GM19238 (cell line): ENCODE measurements around the gene USP14.

Experiments used
- DNase-seq: peaks from one replicate; pipeline ENCODE4 v3.0.0; 2011; ENCODE audit warnings: low spot score; ENCODE audit not compliant: insufficient read length

USP14 gene

DNA sequence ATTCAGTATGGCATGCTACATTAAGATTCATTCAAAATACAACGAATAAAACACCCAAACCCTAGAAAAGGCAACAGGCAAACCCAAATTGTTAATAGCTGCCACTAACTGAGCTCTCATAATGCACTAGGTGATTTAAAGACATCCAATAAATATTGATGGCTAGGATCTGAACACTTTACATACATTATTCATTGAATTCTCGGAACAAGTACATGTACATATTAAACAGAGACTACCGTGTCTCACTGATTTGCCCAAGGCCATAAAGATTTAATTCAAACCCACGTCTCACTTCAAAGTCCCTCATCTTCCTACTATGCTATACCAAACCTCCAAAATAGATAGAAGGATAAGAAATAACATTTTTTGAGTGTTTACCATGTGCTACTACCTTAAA is 67.4 kb downstream of the USP14 start:
- DNase-seq, result no peak

- no peak for DNase-seq
Observed at GRCh38 chr18:227374-227773, 69.0 kb downstream of the USP14 start.

- DNase-seq, result no peak
Observed at GRCh38 chr18:227902-228301, 69.5 kb downstream of the USP14 start.

GRCh38 chr18:228586-228985 is 70.2 kb downstream of the USP14 start:
- DNase-seq, result no peak

DNA sequence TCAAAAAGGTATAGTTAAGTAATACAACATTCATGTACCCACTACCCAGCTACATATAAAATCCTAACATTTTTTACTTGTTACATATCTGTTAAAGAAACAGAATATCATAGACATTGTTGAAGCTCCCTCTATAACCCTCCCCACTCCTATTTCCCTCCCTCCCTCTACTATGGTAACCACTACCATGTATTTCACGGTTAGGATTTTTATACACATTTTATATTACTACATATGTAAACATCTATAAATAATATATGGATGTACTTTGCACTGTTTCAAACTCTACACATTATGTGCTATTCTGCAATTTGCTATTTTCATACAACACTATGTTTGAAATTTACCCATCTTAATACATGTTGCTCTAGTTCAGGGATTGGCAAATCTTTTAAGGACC is 73.2 kb downstream of the USP14 start:
- no peak for DNase-seq

- no peak for DNase-seq
Observed at GRCh38 chr18:240175-240574, 81.8 kb downstream of the USP14 start.

- no peak for DNase-seq
Observed at GRCh38 chr18:245282-245847, 87.0 kb downstream of the USP14 start.

- no peak for DNase-seq
Observed at GRCh38 chr18:248053-248452, 89.7 kb downstream of the USP14 start.

DNA sequence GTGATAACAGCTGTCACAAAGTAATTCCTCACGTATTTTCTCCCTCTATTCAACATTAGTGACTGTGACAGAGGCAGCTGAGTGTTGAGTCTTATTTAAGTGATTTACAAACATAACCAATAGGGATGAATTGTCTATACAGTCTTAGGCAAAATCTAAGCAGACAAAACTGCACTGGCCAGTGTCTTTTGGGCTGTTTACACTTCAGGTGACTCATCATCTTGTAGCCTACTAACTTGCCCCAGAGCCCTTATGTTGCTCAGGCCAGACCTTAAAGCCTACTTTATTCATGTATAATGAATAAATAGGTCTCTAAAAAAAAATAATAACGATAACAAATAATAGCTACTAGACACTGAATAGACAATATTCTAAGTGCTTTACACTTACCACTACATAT is 92.3 kb downstream of the USP14 start:
- no peak for DNase-seq

DNA sequence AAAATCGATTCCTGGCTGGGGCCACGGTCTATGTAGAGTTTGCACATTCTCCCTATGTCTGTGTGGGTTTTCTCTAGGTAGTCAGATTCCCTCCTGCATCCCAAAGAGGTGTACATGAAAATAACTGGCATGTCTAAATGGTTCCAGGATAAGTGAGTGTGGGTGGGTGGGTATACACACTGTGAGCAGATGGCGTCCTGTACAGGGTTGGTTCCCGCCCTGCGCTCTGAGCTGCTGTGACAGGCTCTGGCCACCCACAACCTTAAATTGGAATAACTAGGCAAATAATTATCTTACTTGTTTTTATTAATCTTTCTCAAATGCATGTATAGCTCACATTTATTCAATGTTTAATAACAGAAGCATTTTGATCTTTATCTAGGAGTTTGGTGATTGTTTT is 93.2 kb downstream of the USP14 start:
- no peak for DNase-seq

- no peak for DNase-seq
Observed at GRCh38 chr18:253121-253520, 94.8 kb downstream of the USP14 start.

- no peak for DNase-seq
Observed at GRCh38 chr18:255171-255570, 96.8 kb downstream of the USP14 start.

DNA sequence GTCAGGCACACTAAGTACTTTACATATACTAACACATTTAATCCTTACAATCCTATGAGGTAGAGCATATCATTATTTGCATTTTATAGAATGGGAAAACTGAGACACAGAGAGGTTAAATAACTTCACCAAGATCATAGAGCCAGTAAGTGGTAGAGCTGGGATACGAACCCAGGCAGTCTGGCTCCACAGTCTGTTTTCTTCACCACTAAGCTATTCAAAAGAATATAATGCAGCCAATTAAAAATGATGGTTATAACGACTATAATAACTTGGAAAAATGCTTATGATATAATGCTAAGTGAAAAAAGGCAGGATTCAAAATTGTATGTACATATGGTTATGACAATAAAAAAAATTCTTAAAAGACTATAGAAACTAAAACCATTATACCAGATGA is 102.2 kb downstream of the USP14 start:
- no peak for DNase-seq

DNA sequence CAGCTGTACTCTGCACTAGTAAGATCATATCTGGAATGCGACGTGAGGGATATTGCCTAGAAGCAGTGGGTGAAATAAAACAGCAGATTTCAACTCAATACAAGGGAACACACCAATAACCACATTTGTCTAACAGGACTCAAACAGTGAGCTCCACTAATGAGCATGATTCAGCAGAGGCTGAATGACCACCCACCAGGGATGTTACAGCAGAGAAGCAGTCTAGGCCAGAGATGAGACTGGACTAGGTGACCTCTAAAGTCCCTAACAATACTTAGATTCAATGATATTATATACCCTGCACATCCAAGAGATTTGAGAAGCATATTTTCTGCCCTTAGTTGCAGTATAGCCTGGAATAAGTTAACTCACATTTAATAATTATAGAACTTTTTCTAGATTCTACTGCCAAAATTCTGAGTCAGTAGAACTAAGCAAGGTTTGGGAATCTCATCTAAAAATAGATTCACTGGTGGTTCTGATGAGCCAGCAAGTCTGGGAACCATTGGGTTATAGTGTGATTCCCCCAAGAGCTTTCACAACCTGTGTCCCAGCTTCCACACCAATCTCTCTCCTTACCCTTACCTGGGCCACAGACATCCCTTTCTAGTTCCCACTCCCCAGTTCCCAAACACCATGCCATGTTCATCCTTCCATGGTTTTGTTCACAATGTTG is 103.2 kb downstream of the USP14 start:
- DNase-seq, result no peak
